A549 (cell line): Measurements from ENCODE around the gene GSK3A. TPM values are rescaled to one million over a fixed set of nuclear protein-coding genes. Genes with fewer than 3 reads are reported as not detected.

Experiments
- ATAC-seq, 2 experiments: fragments of 200-7000 bp in 1 of 2; fragments of >200 bp in 1 of 2; cut with Nextera tagmentation in 1 of 2; cut with Tn5 transposase in 1 of 2; 3 replicates each; pipeline versions ENCODE4 v1.8.0 to v1.9.1; 2018 to 2020; ENCODE audit warnings: mild to moderate bottlenecking in 1 of 2, moderate library complexity in 1 of 2
- CTCF ChIA-PET: fragments of 300-600 bp; sonication (Branson Sonifier 250); formaldehyde crosslinking; extraction: SDS; loops from one replicate; lab custom pipeline; 2021; ENCODE audit warnings: antibody characterized with exemption, inconsistent platforms; lab: Yijun Ruan, JAX
- POLR2A ChIA-PET: fragments of 350-600 bp; formaldehyde crosslinking; extraction: SDS; loops from one replicate; lab custom pipeline; 2021; ENCODE audit warnings: antibody characterized with exemption, inconsistent platforms; lab: Yijun Ruan, JAX
- DNase-seq, 2 experiments: peaks; one replicate each; pipeline versions ENCODE4 v3.0.0 to v3.0.0-alpha.2; 2011 to 2016; ENCODE audit warnings: low read depth in 1 of 2, low spot score in 1 of 2
- FAIRE-seq: peaks from 2 replicates; lab custom pipeline; 2011; peaks lifted over from hg19 to GRCh38; lab: Jason Lieb, UNC
- H3K27ac ChIP-seq, 2 experiments: fragments of >200 bp; sonication (Bioruptor Twin); formaldehyde crosslinking; 3 replicates each; pipeline ENCODE4 v1.5.1; 2016 to 2017
- H3K4me1 ChIP-seq: fragments of >200 bp; sonication (Bioruptor Twin); formaldehyde crosslinking; 3 replicates; pipeline ENCODE4 v1.6.1; 2016
- H3K4me2 ChIP-seq: fragments of >200 bp; sonication (Bioruptor Twin); formaldehyde crosslinking; 3 replicates; pipeline ENCODE4 v1.6.1; 2016
- H3K4me3 ChIP-seq: fragments of >200 bp; sonication (Bioruptor Twin); formaldehyde crosslinking; 3 replicates; pipeline ENCODE4 v1.5.1; 2016
- H3K9me3 ChIP-seq: fragments of >200 bp; sonication (Bioruptor Twin); formaldehyde crosslinking; 3 replicates; pipeline ENCODE4 v1.6.1; 2016
- BCL3 ChIP-seq: fragments of >200 bp; sonication (Bioruptor Twin); formaldehyde crosslinking; IDR thresholded peaks from 3 replicates; pipeline ENCODE4 v1.6.1; 2016
- CEBPB ChIP-seq, 2 experiments: fragments of >200 bp in 1 of 2; sonication (Bioruptor Twin) in 1 of 2; formaldehyde crosslinking in 1 of 2; IDR thresholded peaks; 2 replicates each; pipeline ENCODE4 v1.6.1; 2012 to 2016
- CTCF ChIP-seq: fragments of >200 bp; sonication (Bioruptor Twin); formaldehyde crosslinking; IDR thresholded peaks from 3 replicates; pipeline ENCODE4 v1.5.1; 2016
- EHF ChIP-seq: fragments of 250-450 bp; sonication (Bioruptor Pico); IDR thresholded peaks from 2 replicates; pipeline ENCODE4 v1.5.0; 2020; ENCODE audit warnings: mild to moderate bottlenecking
- GATA3 ChIP-seq: IDR thresholded peaks from 2 replicates; pipeline ENCODE4 v1.6.1; 2012; ENCODE audit warnings: borderline replicate concordance
- HEYL ChIP-seq: fragments of 250-450 bp; sonication (Bioruptor Pico); IDR thresholded peaks from 2 replicates; pipeline ENCODE4 v1.8.0; 2021; ENCODE audit warnings: mild to moderate bottlenecking, moderate library complexity
- MAFK ChIP-seq: fragments of 450-650 bp; IDR thresholded peaks from 2 replicates; pipeline ENCODE4 v1.6.1; 2014; ENCODE audit not compliant: partially characterized antibody
- NFE2L2 ChIP-seq: fragments of 150-350 bp; conservative IDR thresholded peaks from 2 replicates; pipeline ENCODE4 v1.6.1; 2014; ENCODE audit warnings: low read length
- PHF8 ChIP-seq: fragments of 200-600 bp; sonication (generic); IDR thresholded peaks from 2 replicates; pipeline ENCODE4 v1.6.1; 2016; ENCODE audit warnings: low read depth, mild to moderate bottlenecking, antibody characterized with exemption, moderate library complexity, borderline replicate concordance
- RAD21 ChIP-seq, 2 experiments: fragments of >200 bp in 1 of 2; sonication (Bioruptor Twin) in 1 of 2; formaldehyde crosslinking in 1 of 2; IDR thresholded peaks in 1 of 2; conservative IDR thresholded peaks in 1 of 2; 2 replicates in 1 of 2; 3 replicates in 1 of 2; pipeline ENCODE4 v1.6.1; 2012 to 2018; ENCODE audit warnings: inconsistent platforms in 1 of 2
- RCOR1 ChIP-seq: fragments of 150-350 bp; IDR thresholded peaks from 2 replicates; pipeline ENCODE4 v1.6.1; 2014; ENCODE audit warnings: antibody characterized with exemption, low read length, low read depth
- RNF2 ChIP-seq: fragments of 200-600 bp; sonication (generic); IDR thresholded peaks from 2 replicates; pipeline ENCODE4 v1.6.1; 2016; ENCODE audit warnings: low read depth, mild to moderate bottlenecking, antibody characterized with exemption, moderate library complexity, borderline replicate concordance
- SMC3 ChIP-seq: fragments of >200 bp; sonication (Bioruptor Twin); formaldehyde crosslinking; IDR thresholded peaks from 3 replicates; pipeline ENCODE4 v1.6.1; 2018; ENCODE audit warnings: inconsistent platforms
- TP53 ChIP-seq: fragments of 250-450 bp; sonication (Bioruptor Pico); IDR thresholded peaks from 2 replicates; pipeline ENCODE4 v1.5.0; 2021; ENCODE audit warnings: mild to moderate bottlenecking, moderate library complexity
- ZNF302 ChIP-seq: fragments of 250-450 bp; sonication (Bioruptor Pico); IDR thresholded peaks from 2 replicates; pipeline ENCODE4 v1.9.0; 2021; ENCODE audit warnings: inconsistent platforms, mild to moderate bottlenecking, moderate library complexity
- ZSCAN20 ChIP-seq: fragments of 250-450 bp; sonication (Bioruptor Pico); IDR thresholded peaks from 2 replicates; pipeline ENCODE4 v1.8.0; 2022; ENCODE audit warnings: mild to moderate bottlenecking, moderate library complexity
- WGBS: methylation state at CpG from one replicate; pipeline ENCODE4 v1.1.6; 2017; ENCODE audit errors: missing lambda C conversion rate; 5-methylcytosine and 5-hydroxymethylcytosine counted together
- polyA plus RNA-seq, 4 experiments: library from polyadenylated mRNA; depleted of rRNA in 3 of 4; stranded (reverse); fragments of >200 nt; fragmentation: RNase III in 1 of 4; extraction: RNeasy Plus Mini Kit Qiagen cat#74134 plus additional on column Dnase treatment in 1 of 4; gene quantifications; 2 replicates in 3 of 4; 3 replicates in 1 of 4; pipeline ENCODE4 v1.2.3, GENCODE V29; 2011 to 2017
- TF ChIP-seq, protein P1 (sequence below): IDR thresholded peaks from 2 replicates; pipeline ENCODE4 v1.6.1; 2012

GSK3A gene
- polyA plus RNA-seq, 2 of the 4 experiments (the other 2 are of a cell fraction), result 55.2 to 85.1 TPM

GRCh38 chr19:42185277-42185676 is 57.1 kb downstream of the GSK3A start:
- Histone ChIP-seq H3K4me1 (no peaks in the 10 kb centered on the region), H3K27ac (no peak overlapping the region), H3K9me3 (no peaks in the 10 kb centered on the region)
- DNase-seq (no peak), ATAC-seq (no peak), FAIRE-seq (peak; percentile 54)
- ChIA-PET CTCF (interaction anchor here (0.5 to 14.9 kb wide), 35 partner anchors 10 to 511 kb away, joined by 3 to 323 read pairs (median 5); partner anchors contain the start of genes DEDD2 and POU2F2), POLR2A (no interaction called here)
- TF ChIP-seq BCL3, result no peak
- TF ChIP-seq MAFK, result peak; percentile 83
- no peak for TF ChIP-seq GATA3
- TF ChIP-seq, all 56 proteins: peak for 1
- Histone ChIP-seq H3K4me2 (no peak overlapping the region), H3K4me3 (no peak overlapping the region)

DNA sequence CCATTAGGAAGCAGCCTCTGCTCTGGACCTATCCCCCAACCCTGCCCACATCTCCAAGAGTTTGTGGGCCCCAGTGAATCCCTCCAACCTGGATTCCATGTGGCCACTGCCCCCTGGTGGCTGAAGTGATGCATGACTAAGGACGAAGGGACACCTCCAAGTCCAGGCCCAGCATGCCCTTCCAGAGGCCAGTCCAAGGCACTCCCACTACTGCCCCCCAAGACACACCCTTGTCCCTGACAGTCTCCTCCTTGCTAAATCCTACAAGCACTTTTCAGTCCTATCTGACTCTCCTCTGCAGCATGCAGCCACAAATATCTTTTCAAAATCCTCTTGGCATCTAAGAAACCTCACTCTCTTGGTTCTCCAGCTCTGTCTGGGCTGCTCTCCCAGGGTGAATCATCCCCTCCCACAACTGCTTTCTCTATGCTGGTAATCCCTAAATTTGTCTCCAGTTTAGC is 58.0 kb downstream of the GSK3A start:
- Histone ChIP-seq H3K4me2 (no peak overlapping the region), H3K4me1 (no peaks in the 10 kb centered on the region), H3K27ac (no peak overlapping the region), H3K9me3 (no peaks in the 10 kb centered on the region), H3K4me3 (no peak overlapping the region)
- peak; percentile 77 to 94 for ATAC-seq
- CTCF ChIA-PET, result interaction anchor here (0.6 to 14.9 kb wide), 44 partner anchors 9 to 334 kb away, joined by 3 to 323 read pairs (median 5); partner anchors contain the start of genes DEDD2 and POU2F2
- POLR2A ChIA-PET, result no interaction called here
- peak; percentile 95 for FAIRE-seq
- 0% methylated on average over 1 of the region's 1 CpG for WGBS
- TF ChIP-seq, protein P1, sequence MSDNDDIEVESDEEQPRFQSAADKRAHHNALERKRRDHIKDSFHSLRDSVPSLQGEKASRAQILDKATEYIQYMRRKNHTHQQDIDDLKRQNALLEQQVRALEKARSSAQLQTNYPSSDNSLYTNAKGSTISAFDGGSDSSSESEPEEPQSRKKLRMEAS, result peak; percentile 29; the same call in 1 of the 2 replicates
- TF ChIP-seq RAD21 (conservative IDR thresholded peaks at IDR 0.05 in 1 of 2, IDR thresholded peaks at IDR 0.05 in 1 of 2) (peak; percentile 94 to 98), CTCF (peak; percentile 99), TP53 (no peak), RCOR1 (no peak), EHF (CRISPR knock-in tag) (no peak), ZSCAN20 (CRISPR knock-in tag) (no peak), CEBPB (IDR thresholded peaks at IDR 0.05) (no peak), RNF2 (no peak), HEYL (no peak), ZNF302 (CRISPR knock-in tag) (no peak), SMC3 (peak; percentile 98), PHF8 (no peak), NFE2L2 (no peak)
- DNase-seq, result peak; percentile 91 to 96

Other genes starting within 250 kb of the GSK3A start
- gene ATP1A3, start 248.4 kb downstream of the GSK3A start, polyA plus RNA-seq (2011; rRNA removed), result 0.67 and 0.69 TPM in 2 replicates
- 3.4 to 3.8 TPM (median 3.7 TPM) in 3 replicates for gene ATP1A3, start 248.4 kb downstream of the GSK3A start, polyA plus RNA-seq (2017; fragmentation: RNase III; extraction: RNeasy Plus Mini Kit Qiagen cat#74134 plus additional on column Dnase treatment)
- gene GRIK5, start 172.4 kb downstream of the GSK3A start, polyA plus RNA-seq (2011; rRNA removed), result 0.22 and 0.42 TPM in 2 replicates
- gene GRIK5, start 172.4 kb downstream of the GSK3A start, polyA plus RNA-seq (2017; fragmentation: RNase III; extraction: RNeasy Plus Mini Kit Qiagen cat#74134 plus additional on column Dnase treatment), result 0.30 to 0.54 TPM (median 0.45 TPM) in 3 replicates
- gene ZNF574, start 166.4 kb downstream of the GSK3A start, polyA plus RNA-seq (2011; rRNA removed), result 11.3 and 16.9 TPM in 2 replicates
- 20.9 to 21.8 TPM (median 21.1 TPM) in 3 replicates for gene ZNF574, start 166.4 kb downstream of the GSK3A start, polyA plus RNA-seq (2017; fragmentation: RNase III; extraction: RNeasy Plus Mini Kit Qiagen cat#74134 plus additional on column Dnase treatment)
- gene POU2F2, start 110.2 kb downstream of the GSK3A start, polyA plus RNA-seq (2011; rRNA removed), result 0.15 and 0.16 TPM in 2 replicates
- gene POU2F2, start 110.2 kb downstream of the GSK3A start, polyA plus RNA-seq (2017; fragmentation: RNase III; extraction: RNeasy Plus Mini Kit Qiagen cat#74134 plus additional on column Dnase treatment), result 0.24 to 0.49 TPM (median 0.28 TPM) in 3 replicates
- gene DEDD2, start 24.9 kb downstream of the GSK3A start, polyA plus RNA-seq (2011; rRNA removed), result 30.8 and 37.9 TPM in 2 replicates
- 39.7 to 54.1 TPM (median 43.2 TPM) in 3 replicates for gene DEDD2, start 24.9 kb downstream of the GSK3A start, polyA plus RNA-seq (2017; fragmentation: RNase III; extraction: RNeasy Plus Mini Kit Qiagen cat#74134 plus additional on column Dnase treatment)
- 7.1 and 8.7 TPM in 2 replicates for gene ZNF526, start 22.3 kb downstream of the GSK3A start, polyA plus RNA-seq (2011; rRNA removed)
- 12.2 to 12.9 TPM (median 12.6 TPM) in 3 replicates for gene ZNF526, start 22.3 kb downstream of the GSK3A start, polyA plus RNA-seq (2017; fragmentation: RNase III; extraction: RNeasy Plus Mini Kit Qiagen cat#74134 plus additional on column Dnase treatment)
- 71.9 and 103 TPM in 2 replicates for gene ERF, start 12.5 kb upstream of the GSK3A start, polyA plus RNA-seq (2011; rRNA removed)
- gene ERF, start 12.5 kb upstream of the GSK3A start, polyA plus RNA-seq (2017; fragmentation: RNase III; extraction: RNeasy Plus Mini Kit Qiagen cat#74134 plus additional on column Dnase treatment), result 107 to 123 TPM (median 120 TPM) in 3 replicates
- gene CIC, start 26.6 kb upstream of the GSK3A start, polyA plus RNA-seq (2011; rRNA removed), result 7.2 and 7.7 TPM in 2 replicates
- gene CIC, start 26.6 kb upstream of the GSK3A start, polyA plus RNA-seq (2017; fragmentation: RNase III; extraction: RNeasy Plus Mini Kit Qiagen cat#74134 plus additional on column Dnase treatment), result 46.8 to 56.4 TPM (median 53.1 TPM) in 3 replicates
- gene PRR19, start 59.5 kb upstream of the GSK3A start, polyA plus RNA-seq (2011; rRNA removed), result 1.1 and 1.3 TPM in 2 replicates
- 3.4 to 4.5 TPM (median 4.2 TPM) in 3 replicates for gene PRR19, start 59.5 kb upstream of the GSK3A start, polyA plus RNA-seq (2017; fragmentation: RNase III; extraction: RNeasy Plus Mini Kit Qiagen cat#74134 plus additional on column Dnase treatment)
- gene PAFAH1B3, start 60.0 kb upstream of the GSK3A start, polyA plus RNA-seq (2011; rRNA removed), result 79.7 and 101 TPM in 2 replicates
- 135 to 151 TPM (median 144 TPM) in 3 replicates for gene PAFAH1B3, start 60.0 kb upstream of the GSK3A start, polyA plus RNA-seq (2017; fragmentation: RNase III; extraction: RNeasy Plus Mini Kit Qiagen cat#74134 plus additional on column Dnase treatment)
- gene TMEM145, start 70.7 kb upstream of the GSK3A start, polyA plus RNA-seq (2011; rRNA removed), result 0.71 and 1.8 TPM in 2 replicates
- 3.6 to 5.1 TPM (median 4.3 TPM) in 3 replicates for gene TMEM145, start 70.7 kb upstream of the GSK3A start, polyA plus RNA-seq (2017; fragmentation: RNase III; extraction: RNeasy Plus Mini Kit Qiagen cat#74134 plus additional on column Dnase treatment)
- gene MEGF8, start 83.0 kb upstream of the GSK3A start, polyA plus RNA-seq (2011; rRNA removed), result 8.9 and 10.4 TPM in 2 replicates
- 22.4 to 27.2 TPM (median 25.8 TPM) in 3 replicates for gene MEGF8, start 83.0 kb upstream of the GSK3A start, polyA plus RNA-seq (2017; fragmentation: RNase III; extraction: RNeasy Plus Mini Kit Qiagen cat#74134 plus additional on column Dnase treatment)
- 5.1 and 11.9 TPM in 2 replicates for gene CNFN, start 147.7 kb upstream of the GSK3A start, polyA plus RNA-seq (2011; rRNA removed)
- 33.2 to 44.6 TPM (median 33.6 TPM) in 3 replicates for gene CNFN, start 147.7 kb upstream of the GSK3A start, polyA plus RNA-seq (2017; fragmentation: RNase III; extraction: RNeasy Plus Mini Kit Qiagen cat#74134 plus additional on column Dnase treatment)
- gene LIPE, start 184.8 kb upstream of the GSK3A start, polyA plus RNA-seq (2011; rRNA removed), result 1.6 and 2.6 TPM in 2 replicates
- 2.5 to 3.2 TPM (median 2.7 TPM) in 3 replicates for gene LIPE, start 184.8 kb upstream of the GSK3A start, polyA plus RNA-seq (2017; fragmentation: RNase III; extraction: RNeasy Plus Mini Kit Qiagen cat#74134 plus additional on column Dnase treatment)
- gene CXCL17, start 200.3 kb upstream of the GSK3A start, polyA plus RNA-seq (2011; rRNA removed), result 0.13 and 0.14 TPM in 2 replicates
- not detected in 3 replicates for gene CXCL17, start 200.3 kb upstream of the GSK3A start, polyA plus RNA-seq (2017; fragmentation: RNase III; extraction: RNeasy Plus Mini Kit Qiagen cat#74134 plus additional on column Dnase treatment)